GM19035 (cell line): Measurements from ENCODE around the gene NCOA5.

Experiments
- ATAC-seq: cut with Tn5 transposase; IDR thresholded peaks from one replicate; pipeline ENCODE4 v1.9.1; 2021; ENCODE audit not compliant: unreplicated experiment

The NCOA5 gene

GRCh38 chr20:46044896-46045295, 44.9 kb downstream of the NCOA5 start:
- no peak for ATAC-seq

GRCh38 chr20:46043556-46043955, 46.2 kb downstream of the NCOA5 start:
- ATAC-seq = no peak

GRCh38 chr20:46040902-46041535, 48.7 kb downstream of the NCOA5 start:
- no peak for ATAC-seq

GRCh38 chr20:46037036-46037435, 52.7 kb downstream of the NCOA5 start:
- no peak for ATAC-seq

GRCh38 chr20:46036370-46036769, 53.4 kb downstream of the NCOA5 start:
- ATAC-seq = no peak

GRCh38 chr20:46035713-46036112, 54.0 kb downstream of the NCOA5 start:
- no peak for ATAC-seq

- ATAC-seq = no peak
Observed at GRCh38 chr20:46035253-46035652, 54.5 kb downstream of the NCOA5 start.

- no peak for ATAC-seq
Observed at GRCh38 chr20:46034039-46034438, 55.7 kb downstream of the NCOA5 start.

GRCh38 chr20:46031701-46032254, 58.0 kb downstream of the NCOA5 start:
- no peak for ATAC-seq

- ATAC-seq = no peak
Observed at GRCh38 chr20:46031014-46031569, 58.7 kb downstream of the NCOA5 start.

GRCh38 chr20:46030284-46031013, 59.3 kb downstream of the NCOA5 start:
- no peak for ATAC-seq

GRCh38 chr20:46028772-46029371, 60.9 kb downstream of the NCOA5 start, which contains the start of gene SLC12A5:
TSS of gene SLC12A5 (plus strand) at chr20:46029215. CDS start at chr20:46029345, 130 bp downstream.
- no peak for ATAC-seq

- no peak for ATAC-seq
Observed at GRCh38 chr20:46028110-46028509, 61.7 kb downstream of the NCOA5 start.

- no peak for ATAC-seq
Observed at GRCh38 chr20:46027245-46027853, 62.4 kb downstream of the NCOA5 start.

- no peak for ATAC-seq
Observed at GRCh38 chr20:46025376-46025783, 64.4 kb downstream of the NCOA5 start.

GRCh38 chr20:46023999-46024398, 65.8 kb downstream of the NCOA5 start:
- no peak for ATAC-seq

GRCh38 chr20:46023148-46023484, 66.6 kb downstream of the NCOA5 start:
- no peak for ATAC-seq

- ATAC-seq = no peak
Observed at GRCh38 chr20:46022411-46023147, 67.2 kb downstream of the NCOA5 start.

GRCh38 chr20:46021361-46022359, 68.1 kb downstream of the NCOA5 start:
- ATAC-seq = no peak
